Activated CD4-positive, alpha-beta T cell treated with anti-CD3 and anti-CD28 coated beads, Interleukin-2, amount 10 ng/mL, durations not matched to agents 24 days and 14 days (primary cell): Measurements from ENCODE around the gene BCL6B. TPM values are rescaled to one million over a fixed set of nuclear protein-coding genes. Genes with fewer than 3 reads are reported as not detected.

Experiments
- DNase-seq: peaks from one replicate; pipeline ENCODE4 v3.0.0; 2022
- H3K27ac Mint-ChIP-seq: one replicate; pipeline ENCODE4 v1.8.0; 2022; ENCODE audit warnings: mild to moderate bottlenecking, mixed read lengths
- H3K27me3 Mint-ChIP-seq: one replicate; pipeline ENCODE4 v1.8.0; 2022; ENCODE audit warnings: mixed read lengths
- H3K36me3 Mint-ChIP-seq: one replicate; pipeline ENCODE4 v1.8.0; 2022; ENCODE audit warnings: low read depth, mild to moderate bottlenecking, mixed read lengths
- H3K4me1 Mint-ChIP-seq: one replicate; pipeline ENCODE4 v1.8.0; 2021; ENCODE audit warnings: mixed read lengths
- H3K4me3 Mint-ChIP-seq: one replicate; pipeline ENCODE4 v1.8.0; 2022; ENCODE audit warnings: mild to moderate bottlenecking, moderate library complexity, mixed read lengths
- H3K9me3 Mint-ChIP-seq: one replicate; pipeline ENCODE4 v1.8.0; 2021; ENCODE audit warnings: mixed read lengths
- intact Hi-C: fragments of 100-400 bp; cut with micrococcal nuclease; formaldehyde crosslinking; loops from one replicate; pipeline ENCODE4 v1.15.1; 2023
- total RNA-seq: library from RNA; stranded (reverse); gene quantifications from 2 replicates; pipeline ENCODE4 v1.2.3, GENCODE V29; 2022

The BCL6B gene
- total RNA-seq, 1 donor from 2014 or later: 0.91 TPM

DNA sequence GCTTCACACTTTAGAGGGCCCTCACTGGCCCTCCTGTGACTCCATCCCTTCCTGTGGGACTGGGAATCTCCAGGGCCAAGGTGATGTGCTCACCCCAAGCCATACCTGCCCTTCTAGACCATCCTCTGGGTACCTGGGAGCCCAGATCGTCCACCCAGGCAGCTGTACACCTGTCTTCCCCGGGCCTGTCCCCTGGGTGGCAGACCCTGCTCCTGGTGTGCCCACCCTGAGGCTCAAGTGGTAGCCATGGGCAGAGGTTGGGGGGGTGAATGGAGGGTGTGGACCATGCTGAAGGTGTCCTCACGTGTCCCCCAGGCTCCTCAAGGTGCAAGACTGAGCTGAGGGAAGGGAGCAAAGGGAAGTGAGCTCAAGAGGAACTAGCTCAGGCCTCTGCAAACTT lies 47.9 kb downstream of the BCL6B start:
- Mint-ChIP-seq H3K4me1 (no peaks in the 10 kb centered on the region), H3K9me3 (peaks cover 12% of the 10 kb centered on the region), H3K27ac (no peak overlapping the region), H3K4me3 (no peak overlapping the region), H3K27me3 (peaks cover 13% of the 10 kb centered on the region), H3K36me3 (no peaks in the 10 kb centered on the region)
- DNase-seq: no peak
- intact Hi-C loops: no loop called here

DNA sequence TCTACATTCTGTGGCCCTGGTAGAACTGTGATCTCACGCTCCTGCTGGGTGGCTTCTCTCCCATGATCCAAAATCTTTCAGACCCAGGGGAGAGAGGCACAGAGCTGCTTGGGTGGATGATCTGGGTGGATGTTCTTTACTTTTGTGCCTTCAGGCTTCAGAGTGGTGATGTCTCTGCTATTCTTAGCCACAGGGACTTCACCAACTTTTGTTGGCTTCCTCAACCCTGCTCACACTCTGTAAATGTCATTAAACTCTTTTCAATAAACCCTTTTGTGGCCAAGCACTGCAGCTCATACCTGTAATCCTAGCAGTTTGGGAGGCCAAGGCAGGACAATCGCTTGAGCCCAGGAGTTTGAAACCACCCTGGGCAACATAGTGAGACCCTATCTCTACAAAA lies 49.6 kb downstream of the BCL6B start:
- H3K4me3 Mint-ChIP-seq: no peak overlapping the region
- no peak for DNase-seq
- no peaks in the 10 kb centered on the region for H3K36me3 Mint-ChIP-seq
- H3K27ac Mint-ChIP-seq: no peak overlapping the region
- intact Hi-C loops: no loop called here
- H3K4me1 Mint-ChIP-seq: no peaks in the 10 kb centered on the region
- H3K27me3 Mint-ChIP-seq: peaks cover 13% of the 10 kb centered on the region
- peaks cover 12% of the 10 kb centered on the region for H3K9me3 Mint-ChIP-seq

DNA sequence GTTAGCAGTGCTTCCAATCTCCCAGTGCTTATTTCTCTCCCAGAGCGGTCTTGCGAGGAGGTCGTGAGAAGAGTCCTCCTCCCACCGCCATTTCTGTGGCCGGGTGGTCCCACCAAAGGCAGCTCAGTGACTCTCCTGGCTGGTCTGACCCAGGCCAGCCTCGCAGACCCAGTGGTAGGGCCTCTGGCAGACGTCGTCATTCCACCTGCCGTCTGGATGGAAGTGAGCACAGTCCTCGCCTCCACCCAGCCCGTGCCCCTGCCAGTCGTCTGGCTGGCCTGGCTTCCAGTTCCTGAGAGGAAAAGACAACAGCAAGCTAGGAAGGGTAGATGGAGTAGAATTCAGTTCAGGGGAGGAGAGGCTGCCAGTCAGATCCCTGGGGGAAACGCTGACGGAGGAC lies 52.1 kb downstream of the BCL6B start:
- peaks cover 11% of the 10 kb centered on the region for H3K27me3 Mint-ChIP-seq
- no peaks in the 10 kb centered on the region for H3K9me3 Mint-ChIP-seq
- H3K27ac Mint-ChIP-seq: no peak overlapping the region
- H3K4me1 Mint-ChIP-seq: no peaks in the 10 kb centered on the region
- no peak for DNase-seq
- no peaks in the 10 kb centered on the region for H3K36me3 Mint-ChIP-seq
- H3K4me3 Mint-ChIP-seq: no peak overlapping the region
- intact Hi-C loops: no loop called here

DNA sequence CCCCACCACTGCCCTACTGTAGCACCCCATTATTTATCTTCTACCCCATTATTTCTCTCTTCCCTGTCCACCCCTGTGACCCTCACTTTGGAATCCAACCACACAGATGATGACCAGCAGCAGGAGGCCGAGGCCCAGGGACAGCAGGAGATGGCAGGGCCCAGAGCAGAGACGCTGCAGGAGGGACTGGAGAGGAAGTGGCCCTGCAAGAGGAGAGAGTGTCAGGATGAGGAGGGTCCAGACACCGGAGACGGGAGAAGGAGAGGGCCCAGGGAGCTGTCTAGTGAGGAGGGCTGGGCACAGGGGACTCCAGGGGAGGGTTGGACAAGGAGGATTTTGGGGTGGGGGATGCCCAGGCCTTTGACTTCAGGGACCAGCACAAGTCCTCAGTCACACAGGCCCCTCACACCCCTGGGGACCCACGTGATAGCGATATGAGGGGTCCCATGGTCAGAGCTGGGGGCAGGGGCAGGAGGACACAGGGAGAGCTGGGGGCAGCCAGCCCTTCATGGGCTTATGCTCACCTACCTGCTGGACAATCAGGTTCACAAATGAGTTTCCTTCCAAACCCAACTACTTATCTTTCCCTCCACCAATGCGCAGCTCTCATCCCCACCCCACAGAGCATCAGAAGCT lies 55.2 kb downstream of the BCL6B start:
- DNase-seq: no peak
- no peak overlapping the region for H3K4me3 Mint-ChIP-seq
- intact Hi-C loops: no loop called here
- H3K27ac Mint-ChIP-seq: no peak overlapping the region
- H3K27me3 Mint-ChIP-seq: peaks cover 7% of the 10 kb centered on the region
- peaks cover 12% of the 10 kb centered on the region for H3K4me1 Mint-ChIP-seq
- H3K36me3 Mint-ChIP-seq: no peaks in the 10 kb centered on the region
- H3K9me3 Mint-ChIP-seq: no peaks in the 10 kb centered on the region

DNA sequence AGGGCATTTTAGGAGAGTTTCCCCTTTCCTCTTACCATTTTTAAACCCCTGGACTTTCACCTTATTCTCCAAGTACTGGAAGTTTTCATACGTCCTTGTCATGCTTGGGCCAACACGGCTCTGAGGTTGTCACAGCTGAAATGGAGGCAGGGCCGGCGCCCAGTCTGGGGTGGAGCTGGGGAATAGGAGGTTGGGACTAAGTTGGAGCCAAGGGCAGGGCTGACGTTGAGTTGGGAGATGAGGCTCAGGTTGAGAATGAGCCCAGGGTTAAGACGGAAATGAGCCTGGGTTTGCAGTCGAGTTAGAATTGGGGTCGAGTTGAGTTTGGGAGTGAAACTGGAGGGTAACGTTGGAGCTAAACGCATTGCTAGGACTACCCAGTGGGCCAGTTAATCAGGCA lies 55.9 kb downstream of the BCL6B start:
- H3K4me3 Mint-ChIP-seq: no peak overlapping the region
- DNase-seq: no peak
- H3K4me1 Mint-ChIP-seq: peaks cover 14% of the 10 kb centered on the region
- H3K36me3 Mint-ChIP-seq: no peaks in the 10 kb centered on the region
- intact Hi-C loops: no loop called here
- H3K9me3 Mint-ChIP-seq: no peaks in the 10 kb centered on the region
- H3K27ac Mint-ChIP-seq: no peak overlapping the region
- H3K27me3 Mint-ChIP-seq: peaks cover 9% of the 10 kb centered on the region

Other genes starting within 250 kb of the BCL6B start
- gene FBXO39, start 246.8 kb upstream of the BCL6B start, total RNA-seq: 0.26 and 0.36 TPM in 2 replicates
- gene TEKT1, start 191.3 kb upstream of the BCL6B start, total RNA-seq: not detected in 2 replicates
- not detected in 2 replicates for gene ALOX12, start 27.0 kb upstream of the BCL6B start, total RNA-seq
- 128 and 131 TPM in 2 replicates for gene RNASEK, start 10.4 kb upstream of the BCL6B start, total RNA-seq
- gene SLC16A13, start 13.0 kb downstream of the BCL6B start, total RNA-seq: 12.4 and 13.5 TPM in 2 replicates
- 0.16 and 0.40 TPM in 2 replicates for gene SLC16A11, start 21.0 kb downstream of the BCL6B start, total RNA-seq
- gene CLEC10A, start 57.2 kb downstream of the BCL6B start, total RNA-seq: not detected in 2 replicates
- not detected in 2 replicates for gene ASGR2, start 91.8 kb downstream of the BCL6B start, total RNA-seq
- 1.8 and 1.9 TPM in 2 replicates for gene ASGR1, start 156.3 kb downstream of the BCL6B start, total RNA-seq
- gene DLG4, start 196.8 kb downstream of the BCL6B start, total RNA-seq: 12.4 and 14.0 TPM in 2 replicates
- gene ACADVL, start 196.9 kb downstream of the BCL6B start, total RNA-seq: 244 and 267 TPM in 2 replicates
- 71.1 and 77.7 TPM in 2 replicates for gene DVL2, start 211.5 kb downstream of the BCL6B start, total RNA-seq
- gene PHF23, start 216.4 kb downstream of the BCL6B start, total RNA-seq: 46.2 and 51.7 TPM in 2 replicates
- gene GABARAP, start 219.4 kb downstream of the BCL6B start, total RNA-seq: 124 and 126 TPM in 2 replicates
- gene CTDNEP1, start 228.7 kb downstream of the BCL6B start, total RNA-seq: 188 and 190 TPM in 2 replicates
- gene ELP5, start 229.2 kb downstream of the BCL6B start, total RNA-seq: 74.3 and 76.8 TPM in 2 replicates
- 0.31 and 0.40 TPM in 2 replicates for gene CLDN7, start 239.4 kb downstream of the BCL6B start, total RNA-seq